Measurements from ENCODE around the gene MTERF4.

DNA sequence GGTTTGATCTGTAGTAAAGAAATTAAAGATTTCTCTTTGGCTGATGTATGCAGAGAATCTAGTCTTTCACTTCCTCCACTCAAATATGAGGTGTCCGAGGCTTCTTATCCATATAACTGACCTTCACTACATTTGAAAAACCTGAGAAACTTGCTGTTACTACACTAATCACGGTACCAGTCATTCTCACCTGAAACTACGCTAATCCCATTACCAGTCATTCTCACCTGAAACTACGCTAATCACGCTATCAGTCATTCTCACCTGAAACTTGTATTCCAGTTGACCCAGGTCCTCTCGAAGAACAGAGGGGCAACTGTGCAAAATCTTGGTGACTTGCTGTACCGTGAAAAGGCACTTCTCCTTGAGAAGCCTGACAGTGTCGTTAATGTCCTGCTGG, 5.1 kb downstream of the MTERF4 start:
- TF ChIP-seq, protein P1, sequence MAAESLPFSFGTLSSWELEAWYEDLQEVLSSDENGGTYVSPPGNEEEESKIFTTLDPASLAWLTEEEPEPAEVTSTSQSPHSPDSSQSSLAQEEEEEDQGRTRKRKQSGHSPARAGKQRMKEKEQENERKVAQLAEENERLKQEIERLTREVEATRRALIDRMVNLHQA (CRISPR knock-in tag; IDR thresholded peaks at IDR 0.05) = no peak
- TF ChIP-seq RFX5 (IDR thresholded peaks at IDR 0.05; ENCODE audit: low read depth, low read length) (no peak), ZNF790 (CRISPR knock-in tag; IDR thresholded peaks at IDR 0.05; ENCODE audit: borderline replicate concordance) (no peak), SRSF9 (IDR thresholded peaks at IDR 0.05; ENCODE audit: borderline replicate concordance, insufficient read depth, low read depth, low read length, poor library complexity, severe bottlenecking) (no peak), ZNF296 (CRISPR knock-in tag; conservative IDR thresholded peaks at IDR 0.05) (no peak)
- TF ChIP-seq, protein P2, sequence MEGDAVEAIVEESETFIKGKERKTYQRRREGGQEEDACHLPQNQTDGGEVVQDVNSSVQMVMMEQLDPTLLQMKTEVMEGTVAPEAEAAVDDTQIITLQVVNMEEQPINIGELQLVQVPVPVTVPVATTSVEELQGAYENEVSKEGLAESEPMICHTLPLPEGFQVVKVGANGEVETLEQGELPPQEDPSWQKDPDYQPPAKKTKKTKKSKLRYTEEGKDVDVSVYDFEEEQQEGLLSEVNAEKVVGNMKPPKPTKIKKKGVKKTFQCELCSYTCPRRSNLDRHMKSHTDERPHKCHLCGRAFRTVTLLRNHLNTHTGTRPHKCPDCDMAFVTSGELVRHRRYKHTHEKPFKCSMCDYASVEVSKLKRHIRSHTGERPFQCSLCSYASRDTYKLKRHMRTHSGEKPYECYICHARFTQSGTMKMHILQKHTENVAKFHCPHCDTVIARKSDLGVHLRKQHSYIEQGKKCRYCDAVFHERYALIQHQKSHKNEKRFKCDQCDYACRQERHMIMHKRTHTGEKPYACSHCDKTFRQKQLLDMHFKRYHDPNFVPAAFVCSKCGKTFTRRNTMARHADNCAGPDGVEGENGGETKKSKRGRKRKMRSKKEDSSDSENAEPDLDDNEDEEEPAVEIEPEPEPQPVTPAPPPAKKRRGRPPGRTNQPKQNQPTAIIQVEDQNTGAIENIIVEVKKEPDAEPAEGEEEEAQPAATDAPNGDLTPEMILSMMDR (CRISPR knock-in tag; IDR thresholded peaks at IDR 0.05) = no peak
